Hepatocyte (in vitro differentiated cells): ENCODE results near the gene KCNQ5.

ENCODE experiments used
- EZH2 ChIP-seq: fragments of 200-600 bp; sonication (generic); IDR thresholded peaks from 2 replicates; pipeline ENCODE4 v1.6.1; 2016; ENCODE audit warnings: antibody characterized with exemption, mild to moderate bottlenecking, borderline replicate concordance
- EZH2phosphoT487 ChIP-seq: fragments of 200-600 bp; sonication (generic); IDR thresholded peaks from one replicate; pipeline ENCODE4 v1.6.1; 2018; ENCODE audit warnings: antibody characterized with exemption, mild to moderate bottlenecking, low read depth, moderate library complexity; ENCODE audit not compliant: unreplicated experiment, severe bottlenecking
- TF ChIP-seq, protein P1 (sequence below): fragments of 200-600 bp; sonication (generic); IDR thresholded peaks from 2 replicates; pipeline ENCODE4 v1.5.1; 2016; ENCODE audit warnings: antibody characterized with exemption, mild to moderate bottlenecking; ENCODE audit not compliant: poor library complexity

DNA sequence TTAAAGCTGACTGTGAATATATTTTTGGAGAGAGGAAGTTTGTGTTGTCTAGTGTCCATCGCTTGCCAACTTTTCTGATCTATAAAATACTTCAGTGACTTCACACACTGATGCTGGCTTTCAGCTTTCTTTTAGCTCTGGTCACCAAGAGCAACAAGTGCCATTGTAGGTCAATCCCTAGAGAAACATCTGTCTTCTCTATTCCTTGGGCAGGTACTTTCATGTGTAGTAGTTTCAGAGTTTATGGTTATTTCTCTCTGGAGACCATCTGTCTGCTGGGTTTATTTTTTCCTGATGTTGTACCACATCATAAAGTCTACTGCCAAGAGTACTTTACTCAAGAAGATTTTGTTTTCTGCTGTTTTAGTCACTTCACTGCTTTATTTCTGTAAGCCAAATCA lies 353.5 kb downstream of the KCNQ5 start:
- TF ChIP-seq EZH2phosphoT487: peak; percentile 66
- TF ChIP-seq, protein P1, sequence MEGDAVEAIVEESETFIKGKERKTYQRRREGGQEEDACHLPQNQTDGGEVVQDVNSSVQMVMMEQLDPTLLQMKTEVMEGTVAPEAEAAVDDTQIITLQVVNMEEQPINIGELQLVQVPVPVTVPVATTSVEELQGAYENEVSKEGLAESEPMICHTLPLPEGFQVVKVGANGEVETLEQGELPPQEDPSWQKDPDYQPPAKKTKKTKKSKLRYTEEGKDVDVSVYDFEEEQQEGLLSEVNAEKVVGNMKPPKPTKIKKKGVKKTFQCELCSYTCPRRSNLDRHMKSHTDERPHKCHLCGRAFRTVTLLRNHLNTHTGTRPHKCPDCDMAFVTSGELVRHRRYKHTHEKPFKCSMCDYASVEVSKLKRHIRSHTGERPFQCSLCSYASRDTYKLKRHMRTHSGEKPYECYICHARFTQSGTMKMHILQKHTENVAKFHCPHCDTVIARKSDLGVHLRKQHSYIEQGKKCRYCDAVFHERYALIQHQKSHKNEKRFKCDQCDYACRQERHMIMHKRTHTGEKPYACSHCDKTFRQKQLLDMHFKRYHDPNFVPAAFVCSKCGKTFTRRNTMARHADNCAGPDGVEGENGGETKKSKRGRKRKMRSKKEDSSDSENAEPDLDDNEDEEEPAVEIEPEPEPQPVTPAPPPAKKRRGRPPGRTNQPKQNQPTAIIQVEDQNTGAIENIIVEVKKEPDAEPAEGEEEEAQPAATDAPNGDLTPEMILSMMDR: no peak
- TF ChIP-seq EZH2: no peak
